NCI-H1105 treated with DMSO at 0.1 percent for 48 hours (cell line): Measurements from ENCODE around the gene HOXC5.

Experiments
- DNase-seq: peaks from one replicate; lab custom pipeline; 2025; lab: John Stamatoyannopoulos, UW

The HOXC5 gene

DNA sequence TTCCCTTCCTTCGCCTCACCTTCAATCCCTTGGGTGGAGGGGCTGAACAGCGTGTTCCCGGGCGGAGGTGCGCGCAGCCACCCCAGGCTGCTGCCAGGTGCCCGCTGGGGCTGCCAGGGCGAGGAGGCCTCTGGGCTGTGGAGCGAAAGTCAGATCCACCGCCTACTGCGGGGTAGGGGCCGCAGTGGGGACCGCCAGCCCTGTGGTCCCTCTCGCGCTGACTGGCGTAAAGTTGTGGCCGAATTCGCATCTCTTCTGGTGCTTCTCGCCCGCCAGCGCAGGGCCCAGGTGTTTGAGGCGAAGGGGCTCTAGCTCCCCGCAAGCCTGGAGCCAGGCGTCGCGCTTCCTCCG is 13.9 kb downstream of the HOXC5 start:
- no peak for DNase-seq

- DNase-seq: no peak
Measured at GRCh38 chr12:54047160-54047963, 14.5 kb downstream of the HOXC5 start.

DNA sequence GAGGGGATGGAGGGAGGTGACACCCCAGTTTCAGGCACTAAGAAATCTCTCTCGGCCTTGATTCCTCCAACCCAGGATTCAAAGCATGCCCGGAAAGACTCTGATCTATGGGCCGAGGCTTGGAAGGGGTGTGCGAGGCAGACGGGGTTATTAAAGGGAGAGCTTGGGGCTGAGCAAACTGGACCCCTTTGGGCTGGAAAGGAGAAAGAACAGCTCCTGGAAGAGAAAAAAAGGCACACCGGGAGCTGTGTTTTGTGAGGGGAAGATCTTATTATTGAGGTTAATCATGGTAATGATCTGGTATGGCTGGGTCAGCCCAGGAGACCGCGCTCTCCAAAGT is 15.1 kb downstream of the HOXC5 start:
- no peak for DNase-seq

DNA sequence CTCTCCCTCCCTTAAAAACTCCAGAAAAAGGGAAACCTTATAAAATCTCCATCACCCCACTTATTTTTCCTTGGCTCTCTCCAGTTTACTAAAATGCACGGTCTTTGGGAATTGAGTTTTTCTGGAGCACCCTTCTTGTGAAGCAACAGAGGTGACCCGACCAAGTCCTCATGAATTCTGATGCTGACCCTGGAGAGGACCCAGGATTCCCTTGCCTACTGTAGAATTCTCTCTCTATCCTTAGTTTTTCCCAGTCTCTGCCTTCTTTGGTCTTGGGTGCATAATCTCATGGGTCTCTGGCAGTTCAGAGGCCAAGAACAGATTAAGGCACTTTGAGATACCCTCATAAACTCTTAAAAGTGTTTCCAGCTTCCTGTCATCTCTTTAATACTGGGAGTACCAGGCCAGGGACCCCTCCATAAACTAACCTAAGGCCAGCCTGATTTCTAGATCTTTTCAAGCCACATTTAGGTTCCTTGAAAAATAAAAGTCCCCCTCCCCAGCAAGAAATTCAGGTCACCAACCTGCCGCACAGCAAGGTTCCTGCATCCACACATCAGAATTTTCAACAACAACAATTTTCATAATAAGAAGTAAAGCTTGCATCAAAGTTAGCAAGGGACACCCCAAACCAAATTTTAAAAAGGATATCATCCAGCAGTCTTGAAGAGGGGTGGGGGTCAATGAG is 15.7 kb downstream of the HOXC5 start:
- DNase-seq: no peak

DNA sequence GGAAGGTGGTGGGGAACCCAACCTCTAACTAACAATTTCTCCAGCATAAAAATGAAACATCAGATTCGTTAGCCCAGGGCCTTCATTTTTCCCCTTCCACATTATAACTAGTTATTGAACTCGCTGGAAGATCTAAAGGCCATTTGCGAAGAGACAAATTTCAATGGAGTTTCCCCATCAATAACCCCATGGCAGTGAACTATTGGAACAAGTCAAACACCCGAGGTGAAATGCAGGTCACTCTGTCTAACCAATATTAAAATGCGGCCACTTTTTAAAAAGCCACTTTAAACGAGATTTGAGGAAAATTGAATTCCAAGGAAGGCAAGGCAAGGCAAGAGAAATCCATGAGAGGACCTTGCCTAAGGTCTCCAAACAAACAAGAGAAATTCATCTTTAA is 16.3 kb downstream of the HOXC5 start:
- no peak for DNase-seq

GRCh38 chr12:54050482-54050810 is 17.6 kb downstream of the HOXC5 start:
- no peak for DNase-seq

DNA sequence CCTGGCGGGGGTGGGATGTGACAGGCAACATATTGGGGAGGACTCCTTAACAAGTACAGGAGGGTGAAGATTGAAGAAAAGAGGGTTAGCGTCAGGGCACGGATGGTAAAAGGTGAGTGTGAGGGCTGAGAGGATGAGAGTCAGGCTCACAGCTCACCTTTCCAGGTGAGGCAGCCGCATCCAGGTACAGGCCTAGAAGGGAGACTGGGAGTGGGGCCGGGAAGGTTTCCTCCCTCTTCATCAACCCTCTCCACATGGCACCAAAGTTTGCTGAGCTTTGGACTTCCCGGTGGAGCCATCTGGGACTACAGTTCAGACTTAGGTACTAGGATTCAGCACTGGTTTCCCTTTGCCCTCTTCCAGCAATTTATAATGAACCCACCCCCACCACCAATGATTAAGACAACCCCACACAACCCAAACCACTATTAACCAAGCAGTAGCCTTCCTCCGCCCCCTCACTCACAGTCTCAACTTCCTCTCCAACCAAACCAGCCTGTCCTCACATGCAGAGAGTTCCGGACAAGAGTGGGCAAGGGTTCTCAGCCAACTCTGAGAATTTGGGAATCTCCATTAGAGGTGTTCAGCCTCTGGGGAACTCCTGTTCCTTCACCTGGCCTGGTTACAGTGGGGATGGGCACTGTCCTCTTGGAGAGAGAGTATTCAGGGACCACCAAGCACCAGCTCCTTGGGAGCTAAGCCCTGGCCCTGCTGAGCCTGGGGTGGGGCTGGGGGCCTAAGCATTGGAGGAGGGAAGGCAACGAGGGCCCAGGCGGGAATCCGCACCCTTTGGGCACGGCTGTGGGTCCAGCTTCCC is 18.4 kb downstream of the HOXC5 start:
- no peak for DNase-seq

DNA sequence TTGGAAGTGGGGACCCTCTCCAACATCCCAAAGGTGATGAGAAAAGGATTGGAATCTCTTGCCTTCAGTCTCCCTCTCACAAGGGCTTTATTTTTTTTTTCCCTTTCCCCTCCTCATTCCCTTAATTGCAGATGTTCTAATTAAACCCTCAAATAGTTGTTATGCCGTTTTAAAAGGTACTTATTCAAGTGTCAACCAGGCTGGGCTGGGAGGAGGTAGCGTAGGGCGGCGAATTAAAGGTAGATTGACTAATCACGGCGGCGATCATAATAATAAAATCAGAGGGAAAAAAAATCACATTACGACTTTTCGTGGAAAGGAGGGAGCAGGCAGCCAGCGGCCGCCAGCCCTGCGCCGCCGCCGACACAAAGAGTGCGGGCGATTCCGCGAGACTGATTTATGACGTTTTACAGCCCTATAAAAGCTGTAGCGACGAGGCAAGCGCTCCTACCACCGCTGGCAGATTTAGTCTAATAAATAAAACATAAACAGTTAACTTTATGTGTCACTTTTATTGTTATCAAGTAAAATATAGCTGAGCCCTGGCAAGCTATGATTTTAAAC is 19.1 kb downstream of the HOXC5 start:
- peak; percentile 55 for DNase-seq

DNA sequence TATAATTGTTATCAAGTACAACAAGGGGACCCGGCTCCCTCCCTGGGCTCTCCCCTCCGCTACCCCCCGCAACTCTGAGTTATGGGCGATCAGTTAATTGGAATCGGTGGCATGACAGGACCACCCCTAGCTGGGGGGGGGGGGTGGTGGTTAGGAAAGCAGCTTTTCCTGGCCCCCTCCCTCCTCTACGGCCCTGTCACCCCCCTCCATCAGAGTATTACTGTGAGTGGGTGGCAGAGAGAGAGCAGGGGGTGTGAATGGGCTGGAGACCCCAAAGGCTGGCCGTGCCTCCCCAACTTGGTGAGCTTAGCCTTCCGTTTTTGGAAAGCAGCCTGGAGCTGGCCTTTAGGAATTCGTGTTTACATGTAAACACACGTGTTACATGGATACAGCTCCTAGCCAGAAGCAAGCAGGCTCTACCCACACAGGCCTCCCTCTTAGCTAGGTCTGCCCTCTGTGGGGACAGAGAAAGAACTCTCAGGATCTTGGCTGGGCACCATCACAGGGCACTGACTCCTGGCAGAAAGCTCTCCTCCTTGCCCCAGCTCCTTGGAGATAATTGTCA is 19.7 kb downstream of the HOXC5 start:
- no peak for DNase-seq

- DNase-seq: no peak
Measured at GRCh38 chr12:54053003-54053750, 20.3 kb downstream of the HOXC5 start.

- DNase-seq: no peak
Measured at GRCh38 chr12:54053751-54054741, 21.2 kb downstream of the HOXC5 start, which contains the start of gene HOXC4. TSS of gene HOXC4 (plus strand) at chr12:54053835. CDS start at chr12:54053923, 88 bp downstream.

DNA sequence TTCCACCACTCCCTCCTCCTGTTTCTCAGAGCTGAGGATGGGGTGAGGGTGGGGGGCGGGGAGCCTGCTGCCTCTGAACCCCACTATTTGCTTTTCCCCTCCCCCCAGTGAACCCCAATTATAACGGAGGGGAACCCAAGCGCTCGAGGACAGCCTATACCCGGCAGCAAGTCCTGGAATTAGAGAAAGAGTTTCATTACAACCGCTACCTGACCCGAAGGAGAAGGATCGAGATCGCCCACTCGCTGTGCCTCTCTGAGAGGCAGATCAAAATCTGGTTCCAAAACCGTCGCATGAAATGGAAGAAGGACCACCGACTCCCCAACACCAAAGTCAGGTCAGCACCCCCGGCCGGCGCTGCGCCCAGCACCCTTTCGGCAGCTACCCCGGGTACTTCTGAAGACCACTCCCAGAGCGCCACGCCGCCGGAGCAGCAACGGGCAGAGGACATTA is 21.9 kb downstream of the HOXC5 start:
- no peak for DNase-seq

DNA sequence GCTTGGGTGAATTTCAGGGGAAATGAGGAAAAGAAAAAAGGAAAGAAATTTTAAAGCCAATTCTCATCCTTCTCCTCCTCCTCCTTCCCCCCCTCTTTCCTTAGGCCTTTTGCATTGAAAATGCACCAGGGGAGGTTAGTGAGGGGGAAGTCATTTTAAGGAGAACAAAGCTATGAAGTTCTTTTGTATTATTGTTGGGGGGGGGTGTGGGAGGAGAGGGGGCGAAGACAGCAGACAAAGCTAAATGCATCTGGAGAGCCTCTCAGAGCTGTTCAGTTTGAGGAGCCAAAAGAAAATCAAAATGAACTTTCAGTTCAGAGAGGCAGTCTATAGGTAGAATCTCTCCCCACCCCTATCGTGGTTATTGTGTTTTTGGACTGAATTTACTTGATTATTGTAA is 22.7 kb downstream of the HOXC5 start:
- DNase-seq: no peak

- DNase-seq: no peak
Measured at GRCh38 chr12:54056110-54056509, 23.3 kb downstream of the HOXC5 start.

DNA sequence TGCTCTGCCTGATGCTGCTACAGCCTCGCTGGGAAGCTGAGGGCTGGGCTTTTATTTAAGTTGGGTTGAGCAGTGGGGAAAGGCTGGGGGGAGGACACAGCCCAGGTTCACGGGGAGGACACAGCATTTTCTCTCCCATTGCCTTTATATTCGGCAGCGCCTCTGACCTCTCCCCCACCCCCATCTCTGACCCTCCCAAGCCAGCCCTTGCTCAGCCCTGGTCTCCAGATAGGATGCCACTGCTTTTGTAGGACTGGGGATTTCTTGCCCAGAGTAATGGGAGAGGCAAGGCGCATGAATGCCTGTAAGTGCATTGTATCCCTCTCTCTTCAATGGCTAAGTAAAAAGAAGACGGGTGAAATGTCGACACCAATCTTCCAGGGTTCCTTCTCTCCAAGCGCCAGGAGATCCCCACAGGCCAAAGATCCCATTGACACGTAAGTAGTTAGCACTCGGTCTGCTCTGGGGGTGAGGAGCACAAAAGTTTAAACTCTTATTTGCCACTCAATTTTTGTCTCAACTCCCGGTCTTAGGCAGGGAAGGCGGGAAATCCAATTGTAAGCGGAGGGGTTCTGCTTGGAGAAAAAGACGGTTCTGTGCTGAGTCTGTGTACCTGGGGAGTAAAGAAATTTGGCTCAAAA is 25.4 kb downstream of the HOXC5 start:
- DNase-seq: no peak

GRCh38 chr12:54059668-54060067 is 26.8 kb downstream of the HOXC5 start:
- no peak for DNase-seq

GRCh38 chr12:54060174-54060974 is 27.5 kb downstream of the HOXC5 start:
- DNase-seq: no peak

DNA sequence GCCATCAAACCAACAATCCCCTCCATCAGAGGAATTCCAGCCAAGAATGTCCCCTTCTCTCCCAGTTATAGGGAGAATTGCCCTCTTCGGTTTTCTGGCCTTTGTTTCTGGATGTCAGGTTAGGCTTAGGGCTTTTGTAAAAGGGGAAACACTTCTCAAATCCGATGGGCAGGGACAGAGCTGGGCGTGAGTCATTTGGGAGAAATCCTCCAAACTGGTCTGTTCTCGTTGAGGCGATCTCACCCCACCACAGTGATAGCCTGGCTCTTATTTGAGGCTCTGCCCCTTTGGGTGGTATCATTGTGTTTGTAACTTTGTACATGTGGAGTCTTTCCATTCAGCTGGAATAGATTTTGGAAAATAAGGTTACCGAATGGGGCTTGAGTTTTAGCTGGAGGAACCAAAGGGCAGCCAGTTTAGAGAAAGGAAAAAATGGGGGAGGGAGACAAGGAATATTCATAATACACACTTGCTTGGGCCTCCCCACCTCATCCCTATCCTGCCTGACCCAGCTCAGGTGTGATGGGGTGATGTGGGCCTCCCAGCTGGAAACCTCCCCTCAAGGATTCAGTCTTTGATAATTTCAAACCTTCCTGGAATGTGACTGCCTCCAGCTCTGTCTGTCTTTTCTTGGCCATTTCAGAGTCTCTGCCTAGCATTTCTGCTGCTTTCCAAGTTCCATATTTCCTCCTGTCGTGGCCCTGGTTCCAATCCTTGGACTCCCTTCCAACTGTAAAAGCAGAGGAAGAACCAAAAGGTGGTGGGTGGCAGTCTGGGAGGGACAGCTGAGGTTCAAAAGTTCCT is 28.3 kb downstream of the HOXC5 start:
- no peak for DNase-seq
